ENCODE data around the gene DLL4. TPM values are rescaled to one million over a fixed set of nuclear protein-coding genes. Genes with fewer than 3 reads are reported as not detected.

DLL4 gene
- total and polyA plus RNA-seq, 10 of the 15 experiments (the other 5 are each of a cell fraction or from before 2014, with no cell fraction given), result 0.04 to 0.16 (median 0.09) TPM; not detected in 6

- Histone ChIP-seq H3K27ac (ENCODE audit: control insufficient read depth, insufficient read depth) (no peak overlapping the region), H4K20me1 (ENCODE audit: control insufficient read depth, insufficient read depth) (no peaks in the 10 kb centered on the region), H3K4me2 (ENCODE audit: control insufficient read depth, insufficient read depth) (no peak overlapping the region), H3K9me3 (replicated peaks; ENCODE audit: control insufficient read depth, insufficient read depth, low read length) (no peaks in the 10 kb centered on the region), H3K36me3 (ENCODE audit: control insufficient read depth in 2 of 2, insufficient read depth in 2 of 2, low read length in 1 of 2) (no peaks in the 10 kb centered on the region), H3K79me2 (ENCODE audit: control insufficient read depth, insufficient read depth, low read length) (no peaks in the 10 kb centered on the region), H3K4me3 (no peak overlapping the region), H3K9ac (ENCODE audit: control insufficient read depth, insufficient read depth, low read length) (no peak overlapping the region), H3K27me3 (replicated peaks in 1 of 2; ENCODE audit: control insufficient read depth in 2 of 2, insufficient read depth in 2 of 2, low read length in 1 of 2) (no peaks in the 10 kb centered on the region), H2AFZ (ENCODE audit: control insufficient read depth, low read depth, low read length) (no peak overlapping the region), H3K4me1 (ENCODE audit: control insufficient read depth, insufficient read depth, low read length) (no peaks in the 10 kb centered on the region)
- WGBS (ENCODE audit: insufficient coverage, insufficient replicate concordance, low lambda C conversion rate, missing lambda C conversion rate), result 56% methylated on average over 22 of the region's 22 CpGs
- TF ChIP-seq JUNB (IDR thresholded peaks at IDR 0.05), result no peak
- intact Hi-C loops (cut with micrococcal nuclease; ENCODE audit: unreplicated experiment) (no loop called here), in situ Hi-C loops (cut with MboI) (no loop called here)
- ATAC-seq (peak; percentile 22; the same call in 1 of the 3 replicates), FAIRE-seq (no peak), DNase-seq (ENCODE audit: low read depth, low spot score) (no peak)
- SMC1A ChIA-PET (ENCODE audit: uncharacterized antibody, unreplicated experiment), result interaction anchor here (0.6 kb wide), 1 partner anchor 156 kb away, joined by 4 read pairs; no protein-coding TSS in a partner anchor
- RAD21 ChIA-PET (ENCODE audit: unreplicated experiment), result no interaction called here
- CTCF ChIA-PET, result no interaction called here
- POLR2A ChIA-PET, result no interaction called here
- BruUV-seq (replicated peaks), result no TSS peak
Observed at GRCh38 chr15:40959331-40960141, 30.4 kb downstream of the DLL4 start.

- RAD21 ChIA-PET (ENCODE audit: unreplicated experiment), result no interaction called here
- no peak overlapping the region for H3K9ac ChIP-seq (ENCODE audit: control insufficient read depth, insufficient read depth, low read length)
Observed at GRCh38 chr15:40960151-40960885, 31.2 kb downstream of the DLL4 start.

More at GRCh38 chr15:40960151-40960885, 31.2 kb downstream of the DLL4 start:
- Histone ChIP-seq H3K4me1 (ENCODE audit: control insufficient read depth, insufficient read depth, low read length) (no peaks in the 10 kb centered on the region), H3K27ac (ENCODE audit: control insufficient read depth, insufficient read depth) (no peak overlapping the region), H4K20me1 (ENCODE audit: control insufficient read depth, insufficient read depth) (no peaks in the 10 kb centered on the region), H3K4me3 (no peak overlapping the region), H3K36me3 (ENCODE audit: control insufficient read depth in 2 of 2, insufficient read depth in 2 of 2, low read length in 1 of 2) (no peaks in the 10 kb centered on the region), H3K27me3 (replicated peaks in 1 of 2; ENCODE audit: control insufficient read depth in 2 of 2, insufficient read depth in 2 of 2, low read length in 1 of 2) (no peaks in the 10 kb centered on the region), H3K9me3 (replicated peaks; ENCODE audit: control insufficient read depth, insufficient read depth, low read length) (no peaks in the 10 kb centered on the region), H3K4me2 (ENCODE audit: control insufficient read depth, insufficient read depth) (no peak overlapping the region), H3K79me2 (ENCODE audit: control insufficient read depth, insufficient read depth, low read length) (no peaks in the 10 kb centered on the region), H2AFZ (ENCODE audit: control insufficient read depth, low read depth, low read length) (no peak overlapping the region)
- BruUV-seq (replicated peaks), result no TSS peak
- intact Hi-C loops (cut with micrococcal nuclease; ENCODE audit: unreplicated experiment) (no loop called here), in situ Hi-C loops (cut with MboI) (no loop called here)
- CTCF ChIA-PET, result interaction anchor here (0.5 kb wide), 1 partner anchor 357 kb away, joined by 3 read pairs; no protein-coding TSS in a partner anchor
- FAIRE-seq (no peak), ATAC-seq (no peak), DNase-seq (ENCODE audit: low read depth, low spot score) (no peak)
- TF ChIP-seq USF1 (IDR thresholded peaks at IDR 0.05; ENCODE audit: borderline replicate concordance, extremely low read length, insufficient read depth, low read depth, low read length) (no peak), TAF1 (IDR thresholded peaks at IDR 0.05; ENCODE audit: borderline replicate concordance, low read depth, low read length) (no peak), ZNF24 (IDR thresholded peaks at IDR 0.05) (no peak), SPI1 (IDR thresholded peaks at IDR 0.05; ENCODE audit: borderline replicate concordance, insufficient read depth, low read depth, low read length) (no peak), MEF2B (IDR thresholded peaks at IDR 0.05; ENCODE audit: partially characterized antibody, poor library complexity, severe bottlenecking) (no peak), TARDBP (IDR thresholded peaks at IDR 0.05; ENCODE audit: borderline replicate concordance) (no peak), RAD21 (IDR thresholded peaks at IDR 0.05; ENCODE audit: insufficient read depth, low read depth, low read length) (no peak), KDM1A (IDR thresholded peaks at IDR 0.05; ENCODE audit: borderline replicate concordance) (no peak)
- WGBS (ENCODE audit: insufficient coverage, insufficient replicate concordance, low lambda C conversion rate, missing lambda C conversion rate), result 59% methylated on average over 16 of the region's 16 CpGs
- POLR2A ChIA-PET, result no interaction called here
- SMC1A ChIA-PET (ENCODE audit: uncharacterized antibody, unreplicated experiment), result no interaction called here

Data from GM12878 (cell line).